OCI-LY7 (cell line): ENCODE results near the gene PITX2.

Source experiments
- CTCF ChIP-seq: fragments of 200-600 bp; sonication (generic); conservative IDR thresholded peaks from 2 replicates; pipeline ENCODE4 v1.5.1; 2014; ENCODE audit warnings: mild to moderate bottlenecking, antibody characterized with exemption, low read length, moderate library complexity, mixed read lengths
- EZH2phosphoT487 ChIP-seq: fragments of 200-600 bp; sonication (generic); IDR thresholded peaks from 2 replicates; pipeline ENCODE4 v1.6.1; 2018; ENCODE audit warnings: low read depth, borderline replicate concordance, mild to moderate bottlenecking, mixed run types, antibody characterized with exemption, low read length, moderate library complexity, mixed read lengths

GRCh38 chr4:110619463-110620247, 3.2 kb downstream of the PITX2 start:
- TF ChIP-seq EZH2phosphoT487 (no peak), CTCF (no peak)
